Measurements from ENCODE around the gene BCL10. TPM values are rescaled to one million over a fixed set of nuclear protein-coding genes. Genes with fewer than 3 reads are reported as not detected.

Gene BCL10
- total RNA-seq, 1 donor from 2014 or later = 52.1 TPM

DNA sequence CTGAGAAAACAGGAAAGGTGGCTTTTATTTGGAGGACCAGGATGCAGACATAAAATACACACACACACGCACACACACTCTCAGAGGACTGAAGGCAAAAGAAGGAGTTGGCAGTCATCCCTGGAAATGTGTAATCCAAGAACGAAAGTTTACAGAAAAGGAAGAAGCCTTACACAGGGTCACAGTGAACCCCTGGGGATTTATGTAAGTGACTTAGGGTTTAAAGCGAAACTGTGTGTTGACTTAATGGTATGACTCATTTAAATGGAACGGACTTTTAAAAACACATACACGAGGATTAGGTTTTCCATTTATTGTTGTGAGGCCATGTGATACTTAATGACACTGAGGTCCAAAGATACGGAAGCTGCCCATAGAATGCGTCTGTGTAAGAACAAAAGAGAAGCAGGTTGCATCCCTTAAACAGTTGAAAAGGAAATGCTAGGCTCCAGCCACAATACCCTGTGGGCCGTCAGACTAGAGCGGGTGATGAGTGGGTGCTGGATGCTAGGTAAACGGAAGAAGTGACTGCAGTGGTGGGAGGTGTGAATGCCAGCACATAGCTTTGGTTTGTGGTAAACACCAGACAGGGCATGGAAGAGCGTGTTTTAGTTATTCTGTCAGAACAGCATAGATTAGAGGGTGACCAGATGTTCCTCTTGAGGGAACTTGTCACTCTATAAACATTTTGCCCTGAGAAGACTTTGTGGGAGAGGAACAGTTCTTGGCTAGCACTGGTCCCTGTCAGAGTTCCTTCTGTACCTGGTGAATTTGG, 21.6 kb upstream of the BCL10 start:
- peak; percentile 83 for ATAC-seq

- no peak for ATAC-seq
Observed at GRCh38 chr1:85297538-85297854, 21.1 kb upstream of the BCL10 start.

GRCh38 chr1:85296980-85297379, 20.5 kb upstream of the BCL10 start:
- peak; percentile 30 for ATAC-seq

- ATAC-seq = no peak
Observed at GRCh38 chr1:85295654-85296053, 19.2 kb upstream of the BCL10 start.

DNA sequence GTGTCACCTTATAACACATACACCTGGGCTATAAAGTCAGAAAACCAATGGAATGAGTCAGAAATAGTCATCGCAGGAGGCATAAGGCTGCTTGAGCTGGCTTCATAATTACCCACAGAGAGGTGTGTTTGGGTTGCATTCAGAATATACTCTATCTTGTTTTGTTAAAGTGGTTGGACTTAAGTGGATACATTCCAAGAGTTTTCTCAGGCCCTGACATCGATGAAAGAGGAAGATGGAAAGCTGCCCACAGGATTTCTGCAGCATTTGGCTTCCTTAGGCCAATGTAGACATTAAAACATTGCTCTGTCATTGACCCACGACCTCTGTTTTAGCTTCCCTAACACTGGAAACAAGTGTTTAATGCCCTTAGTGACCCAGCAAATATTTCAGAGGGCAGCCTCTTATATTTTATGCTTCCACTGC, 18.6 kb upstream of the BCL10 start:
- peak; percentile 80 for ATAC-seq

- ATAC-seq = no peak
Observed at GRCh38 chr1:85290826-85291225, 14.4 kb upstream of the BCL10 start.

DNA sequence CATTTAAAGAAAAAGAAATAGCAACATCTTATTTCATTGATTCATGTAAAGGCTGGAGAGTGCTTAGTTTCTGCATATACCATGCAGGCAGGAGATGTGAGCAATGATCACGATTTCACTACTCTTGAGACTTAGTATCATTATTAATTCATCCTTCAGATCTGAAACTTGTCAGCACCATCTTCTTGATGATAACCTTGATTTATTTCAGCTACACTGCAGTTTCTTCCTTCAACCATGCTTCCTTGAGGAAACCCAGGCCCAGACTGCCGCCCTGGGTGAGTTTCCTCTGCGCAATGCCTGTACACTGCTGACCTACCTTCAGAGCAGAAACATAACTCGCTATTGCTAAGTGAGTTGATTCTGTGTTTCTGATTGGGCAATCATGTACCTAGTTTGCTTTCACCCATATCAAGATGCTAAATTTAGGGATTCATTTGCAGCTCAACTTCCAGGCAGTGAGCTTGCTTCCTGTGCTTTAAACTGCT, 13.5 kb upstream of the BCL10 start:
- peak; percentile 71 for ATAC-seq

DNA sequence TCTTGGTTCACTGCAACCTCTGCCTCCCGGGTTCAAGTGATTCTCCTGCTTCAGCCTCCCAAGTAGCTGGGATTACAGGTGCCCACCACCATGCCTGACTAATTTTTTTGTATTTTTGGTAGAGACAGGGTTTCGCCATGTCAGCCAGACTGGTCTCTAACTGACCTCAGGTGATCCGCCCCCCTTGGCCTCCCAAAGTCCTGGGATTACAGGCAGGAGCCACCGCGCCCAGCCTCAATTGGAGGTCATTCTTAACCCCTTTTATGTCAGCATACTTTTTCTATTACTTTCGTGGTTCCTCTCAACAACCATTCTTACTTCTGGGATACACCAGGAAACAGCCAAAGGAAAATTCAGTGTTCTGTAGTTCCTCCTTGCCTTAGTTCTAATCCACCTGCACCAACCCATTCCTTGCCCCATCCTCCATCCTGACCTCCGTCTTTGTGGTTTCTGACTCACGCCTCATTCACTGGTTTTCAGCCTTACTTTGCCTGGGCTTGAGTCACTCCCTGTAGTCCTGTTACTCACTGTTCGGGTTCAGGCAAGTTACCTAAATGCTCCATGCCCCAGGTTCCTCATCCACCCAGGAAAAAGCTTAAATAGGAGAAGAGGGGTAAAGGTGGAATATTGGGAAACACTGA, 12.9 kb upstream of the BCL10 start:
- peak; percentile 98 for ATAC-seq

- ATAC-seq = no peak
Observed at GRCh38 chr1:85284202-85284601, 7.8 kb upstream of the BCL10 start.

- peak; percentile 85 for ATAC-seq
Observed at GRCh38 chr1:85283475-85284199, 7.2 kb upstream of the BCL10 start.

DNA sequence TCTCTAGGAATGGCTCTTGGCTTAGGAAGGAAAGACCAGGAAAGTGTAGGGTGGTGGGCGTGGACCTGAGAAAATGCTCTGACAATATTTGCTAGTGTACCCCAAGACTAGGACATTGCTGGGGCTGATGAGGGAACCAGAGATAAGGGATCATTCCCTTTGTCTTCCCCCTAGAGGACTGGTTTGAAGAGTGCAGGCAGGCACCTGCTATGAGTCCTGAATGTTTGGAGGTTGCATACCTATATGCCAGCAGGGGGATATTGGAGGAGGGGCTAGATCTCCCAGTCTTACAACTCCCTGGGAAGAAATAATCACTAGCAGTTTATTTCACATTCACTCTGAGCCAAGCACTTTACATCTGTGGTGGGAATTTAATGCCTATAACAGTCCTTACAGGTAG, 6.0 kb upstream of the BCL10 start:
- ATAC-seq = no peak

GRCh38 chr1:85280636-85281035, 4.2 kb upstream of the BCL10 start:
- no peak for ATAC-seq

- no peak for ATAC-seq
Observed at GRCh38 chr1:85279458-85280080, 3.1 kb upstream of the BCL10 start.

GRCh38 chr1:85278853-85279314, 2.5 kb upstream of the BCL10 start:
- ATAC-seq = peak; percentile 55

GRCh38 chr1:85277802-85278201, 1.4 kb upstream of the BCL10 start:
- no peak for ATAC-seq

DNA sequence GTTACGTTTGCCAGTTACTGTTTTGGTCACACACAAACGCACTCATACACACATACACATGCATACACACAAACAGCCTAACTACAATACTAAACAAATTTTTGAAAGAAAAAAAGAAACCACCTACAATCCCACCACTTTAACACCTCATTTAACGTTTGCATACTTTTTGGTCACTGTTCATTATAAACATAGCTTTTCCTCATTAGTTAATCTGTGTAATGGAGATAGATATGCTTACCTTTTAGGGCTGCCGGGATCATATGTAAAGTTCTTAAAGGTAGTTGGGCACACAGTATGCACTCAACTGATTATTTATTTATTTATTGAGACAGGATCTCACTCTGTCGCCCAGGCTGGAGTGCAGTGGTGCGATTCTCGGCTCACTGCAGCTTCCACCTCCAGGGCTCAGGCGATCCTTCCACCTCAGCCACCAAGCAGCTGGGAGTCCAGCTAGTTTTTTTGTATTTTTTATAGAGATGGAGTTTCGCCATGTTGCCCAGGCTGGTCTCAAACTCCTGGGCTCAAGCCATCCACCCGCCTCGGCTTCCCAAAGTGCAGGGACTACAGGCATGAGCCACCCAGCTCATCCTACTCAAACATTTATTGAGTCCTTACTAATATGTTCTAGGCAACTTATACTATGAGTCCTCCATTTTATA, 677 bp upstream of the BCL10 start:
- no peak for ATAC-seq

DNA sequence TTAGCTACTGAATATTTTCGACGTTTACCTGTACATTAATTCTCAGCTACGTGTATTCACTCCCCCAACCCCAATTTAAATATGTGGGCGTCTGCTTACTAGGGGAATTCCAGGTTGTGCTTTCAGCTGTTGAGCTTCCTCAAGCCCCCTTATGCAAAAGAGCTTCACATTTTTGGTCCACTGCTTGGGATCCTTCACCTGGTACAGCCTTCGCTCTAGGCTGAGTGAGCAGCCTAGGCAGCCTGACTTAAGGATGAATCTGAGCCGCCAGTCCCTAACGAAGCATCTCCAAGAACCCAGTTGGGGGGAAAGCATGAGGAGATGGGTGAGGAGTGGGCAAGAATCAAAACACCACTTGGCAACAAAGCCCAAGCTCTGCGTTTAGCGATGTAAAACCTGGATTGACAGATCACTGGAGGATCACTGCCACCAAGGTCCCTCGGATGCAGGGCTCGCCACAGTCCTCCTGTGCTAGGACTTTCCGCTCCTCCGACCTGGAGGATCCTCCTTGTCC, 674 bp downstream of the BCL10 start:
- ATAC-seq = no peak

DNA sequence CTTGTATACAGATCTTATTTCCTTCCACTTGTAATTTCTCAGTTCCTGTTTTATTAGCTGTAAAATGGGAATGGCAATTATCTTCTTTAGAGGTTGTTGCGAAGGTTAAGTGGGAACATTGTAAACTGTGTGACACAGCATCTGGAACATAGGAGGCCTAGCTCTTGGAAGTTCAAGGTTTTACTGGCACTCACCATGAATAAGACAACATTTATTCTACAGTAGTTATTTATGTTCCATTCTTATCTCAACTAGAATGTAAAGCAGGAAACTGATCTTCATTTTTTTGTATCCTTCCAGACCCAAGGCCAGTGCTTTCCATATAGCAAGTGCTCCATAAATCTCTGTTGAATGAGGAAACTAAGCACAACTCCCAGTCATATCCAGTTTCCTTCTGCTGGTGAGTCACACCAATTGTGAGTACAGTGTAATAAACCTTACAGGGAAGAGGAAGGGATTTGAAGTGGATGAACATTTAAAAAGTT, 1.4 kb downstream of the BCL10 start:
- ATAC-seq = peak; percentile 42

DNA sequence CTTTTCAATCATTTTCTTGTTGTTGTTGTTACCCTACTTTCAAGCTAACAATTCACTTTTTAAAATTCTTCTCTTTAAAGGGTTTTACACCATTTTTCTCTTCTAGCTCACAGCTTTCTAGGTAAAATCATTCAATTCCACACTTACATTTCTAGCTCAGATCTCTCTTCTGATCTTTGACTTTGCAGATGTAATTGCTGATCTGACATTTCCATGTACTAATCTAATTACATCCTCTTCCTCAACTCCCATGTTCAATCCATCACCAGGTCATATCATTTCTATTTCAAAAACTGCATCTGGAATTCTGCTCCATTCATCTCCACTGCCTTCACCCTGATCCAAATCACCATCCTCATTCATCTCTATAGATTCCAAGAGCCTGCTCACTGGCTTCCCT, 3.0 kb downstream of the BCL10 start:
- no peak for ATAC-seq

- no peak for ATAC-seq
Observed at GRCh38 chr1:85268801-85269585, 7.4 kb downstream of the BCL10 start.

DNA sequence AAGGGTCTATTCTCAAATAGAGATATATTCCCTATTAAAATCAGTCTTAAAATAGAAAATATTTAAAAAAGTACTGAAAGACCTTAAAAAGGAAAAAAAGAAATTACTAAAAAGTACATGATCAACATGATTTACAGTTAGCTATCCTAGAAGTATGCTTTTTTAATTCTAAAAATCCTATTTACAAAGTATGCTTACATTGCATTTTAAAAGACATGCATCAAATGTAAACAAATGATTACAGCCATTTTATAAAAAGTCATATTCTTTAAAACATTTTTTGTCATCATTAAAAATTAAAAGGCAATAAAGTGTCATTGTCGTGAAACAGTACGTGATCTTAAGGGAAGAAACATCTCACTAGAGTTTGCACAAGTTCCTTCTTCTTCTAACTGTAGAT, 9.1 kb downstream of the BCL10 start:
- no peak for ATAC-seq
